Liver (tissue), 9 donors: ENCODE measurements around the gene PACSIN3. TPM values are rescaled to one million over a fixed set of nuclear protein-coding genes. Genes with fewer than 3 reads are reported as not detected.

Experiments used
- DNase-seq: peaks from one replicate; pipeline ENCODE4 v3.0.0-alpha.2; 2017; ENCODE audit warnings: low spot score
- H3K27ac ChIP-seq, 2 donors: one replicate each; pipeline ENCODE4 v1.7.0; 2013; ENCODE audit warnings: inconsistent platforms in 2 of 2, low read length in 2 of 2, control low read depth in 1 of 2, low read depth in 1 of 2, mild to moderate bottlenecking in 1 of 2
- H3K27me3 ChIP-seq, 4 donors: one replicate each; pipeline versions ENCODE4 v1.6.1 to v1.7.0; 2013; ENCODE audit warnings: low read length in 3 of 4, inconsistent platforms in 1 of 4, mild to moderate bottlenecking in 1 of 4, moderate library complexity in 1 of 4; ENCODE audit not compliant: control insufficient read depth in 4 of 4, insufficient read depth in 4 of 4
- H3K36me3 ChIP-seq, 4 donors: one replicate each; pipeline versions ENCODE4 v1.6.1 to v1.7.0; 2013; ENCODE audit warnings: low read length in 3 of 4, mild to moderate bottlenecking in 3 of 4, low read depth in 1 of 4, moderate library complexity in 1 of 4; ENCODE audit not compliant: control insufficient read depth in 4 of 4, insufficient read depth in 3 of 4
- H3K4me1 ChIP-seq, 4 donors: one replicate each; pipeline versions ENCODE4 v1.6.1 to v1.7.0; 2013; ENCODE audit warnings: low read length in 3 of 4, mild to moderate bottlenecking in 3 of 4, moderate library complexity in 1 of 4; ENCODE audit not compliant: control insufficient read depth in 4 of 4, insufficient read depth in 4 of 4
- H3K4me3 ChIP-seq, 3 donors: one replicate each; pipeline versions ENCODE4 v1.6.1 to v1.7.0; 2013; ENCODE audit warnings: low read length in 3 of 3, control low read depth in 1 of 3, low read depth in 1 of 3, mild to moderate bottlenecking in 1 of 3
- H3K9ac ChIP-seq, 2 donors: one replicate each; pipeline ENCODE4 v1.7.0; 2013; ENCODE audit warnings: low read length in 2 of 2, mild to moderate bottlenecking in 2 of 2, moderate library complexity in 2 of 2, control low read depth in 1 of 2, low read depth in 1 of 2
- H3K9me3 ChIP-seq, 4 donors: one replicate each; pipeline versions ENCODE4 v1.6.1 to v1.7.0; 2013; ENCODE audit warnings: low read length in 3 of 4; ENCODE audit not compliant: control insufficient read depth in 4 of 4
- EGR1 ChIP-seq, 2 donors: IDR thresholded peaks; 2 replicates each; pipeline ENCODE4 v1.6.1; 2016 to 2018; ENCODE audit warnings: antibody characterized with exemption in 2 of 2, low read depth in 2 of 2
- FOXA1 ChIP-seq: IDR thresholded peaks from 2 replicates; pipeline ENCODE4 v1.6.1; 2016; ENCODE audit warnings: antibody characterized with exemption
- GABPA ChIP-seq, 2 donors: IDR thresholded peaks in 1 of 2; conservative IDR thresholded peaks in 1 of 2; 2 replicates each; pipeline ENCODE4 v1.6.1; 2016; ENCODE audit warnings: antibody characterized with exemption in 2 of 2, mild to moderate bottlenecking in 1 of 2, moderate library complexity in 1 of 2
- HNF4A ChIP-seq, 2 donors: conservative IDR thresholded peaks; 2 replicates each; pipeline ENCODE4 v1.6.1; 2016; ENCODE audit warnings: antibody characterized with exemption in 2 of 2, mild to moderate bottlenecking in 2 of 2
- HNF4G ChIP-seq: IDR thresholded peaks from 2 replicates; pipeline ENCODE4 v1.6.1; 2016; ENCODE audit warnings: antibody characterized with exemption
- NR2F2 ChIP-seq: IDR thresholded peaks from 2 replicates; pipeline ENCODE4 v1.6.1; 2016; ENCODE audit warnings: antibody characterized with exemption
- RAD21 ChIP-seq, 2 donors: IDR thresholded peaks; 2 replicates each; pipeline ENCODE4 v1.6.1; 2016; ENCODE audit warnings: antibody characterized with exemption in 2 of 2, mild to moderate bottlenecking in 2 of 2
- RXRA ChIP-seq, 2 donors: IDR thresholded peaks; 2 replicates each; pipeline ENCODE4 v1.6.1; 2017 to 2018; ENCODE audit warnings: antibody characterized with exemption in 2 of 2, mild to moderate bottlenecking in 1 of 2
- SP1 ChIP-seq: IDR thresholded peaks from 2 replicates; pipeline ENCODE4 v1.6.1; 2018; ENCODE audit warnings: antibody characterized with exemption, mild to moderate bottlenecking
- WGBS: extraction: QIAGEN DNeasy Blood & Tissue Kit; methylation state at CpG from one replicate; pipeline ENCODE4 v1.1.7; 2013; 5-methylcytosine and 5-hydroxymethylcytosine counted together
- polyA plus RNA-seq, 2 donors: library from polyadenylated mRNA; stranded (reverse) in 1 of 2; unstranded in 1 of 2; fragments of 200-250 nt in 1 of 2; fragments of >200 nt in 1 of 2; fragmentation: Nextera tagmentation in 1 of 2; extraction: Ambion mirVana in 1 of 2; gene quantifications; one replicate each; pipeline versions ENCODE4 v1.2.1 to v1.2.3, GENCODE V29; 2013 to 2015
- total RNA-seq, 2 donors: library from RNA; depleted of rRNA; stranded (reverse); fragments of >200 nt; gene quantifications; one replicate each; pipeline ENCODE4 v1.2.3, GENCODE V29; 2014
- TF ChIP-seq, protein P1 (sequence below): IDR thresholded peaks from 2 replicates; pipeline ENCODE4 v1.6.1; 2016; ENCODE audit warnings: antibody characterized with exemption
- TF ChIP-seq, protein P2 (sequence below): IDR thresholded peaks from 2 replicates; pipeline ENCODE4 v1.6.1; 2016; ENCODE audit warnings: antibody characterized with exemption
- TF ChIP-seq, protein P3 (sequence below): IDR thresholded peaks from 2 replicates; pipeline ENCODE4 v1.6.1; 2016; ENCODE audit warnings: antibody characterized with exemption
- TF ChIP-seq, protein P4 (sequence below): IDR thresholded peaks from 2 replicates; pipeline ENCODE4 v1.6.1; 2016; ENCODE audit warnings: antibody characterized with exemption, mild to moderate bottlenecking
- donor health status: healthy.
- donor health status: healthy.
- donor health status: healthy.
- donor health status: healthy.
- donor health status: healthy.

Gene PACSIN3
- total and polyA plus RNA-seq, 4 donors: 12.1 to 23.3 (median 19.7) TPM

DNA sequence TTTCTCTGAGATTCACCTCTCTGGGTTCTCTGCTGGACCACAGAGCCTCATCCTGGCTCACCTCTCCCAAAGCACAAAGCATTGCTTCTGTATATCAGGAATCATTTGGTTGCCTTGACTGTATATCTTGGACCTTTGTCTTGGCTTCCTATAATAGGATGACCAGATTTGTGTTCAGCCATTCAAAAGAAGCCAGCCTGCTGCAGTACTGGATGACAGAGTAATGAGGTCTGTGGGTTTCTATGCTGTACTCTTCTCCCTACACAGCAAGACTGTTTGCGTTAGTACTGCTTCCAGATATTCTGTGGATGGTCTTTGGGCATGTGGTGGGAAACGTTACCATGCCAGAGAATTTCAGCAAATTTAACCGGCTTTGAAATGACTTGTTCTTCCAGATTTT lies 49.3 kb downstream of the PACSIN3 start (continued):
- TF ChIP-seq GABPA (IDR thresholded peaks at IDR 0.05 in 1 of 2, conservative IDR thresholded peaks at IDR 0.05 in 1 of 2): no peak
- TF ChIP-seq, protein P1, sequence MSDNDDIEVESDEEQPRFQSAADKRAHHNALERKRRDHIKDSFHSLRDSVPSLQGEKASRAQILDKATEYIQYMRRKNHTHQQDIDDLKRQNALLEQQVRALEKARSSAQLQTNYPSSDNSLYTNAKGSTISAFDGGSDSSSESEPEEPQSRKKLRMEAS: no peak
- TF ChIP-seq EGR1 (IDR thresholded peaks at IDR 0.05; ENCODE audit: low read depth in 2 of 2): no peak
- TF ChIP-seq SP1: no peak

DNA sequence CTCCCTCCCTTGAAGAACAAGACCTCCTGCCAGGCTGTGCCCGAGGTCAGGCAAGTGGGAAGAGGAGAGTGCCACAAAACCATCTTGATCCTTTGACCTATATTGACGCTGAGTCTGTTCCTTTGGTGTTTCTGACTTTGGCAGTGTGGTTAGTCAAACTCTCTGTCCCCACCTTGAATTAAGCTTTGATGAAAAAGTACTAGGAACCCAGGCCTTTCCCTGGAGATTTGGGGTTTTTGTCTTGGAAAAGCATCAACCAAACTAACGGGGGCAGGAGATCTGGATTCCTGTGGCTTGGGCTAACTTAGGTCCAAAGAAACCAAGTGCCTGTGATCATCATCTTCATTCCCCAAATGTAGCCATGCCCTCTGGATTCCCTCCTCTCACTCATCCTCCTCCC lies 49.9 kb downstream of the PACSIN3 start:
- H3K4me3 ChIP-seq: no peak overlapping the region
- no peak for TF ChIP-seq RAD21 (IDR thresholded peaks at IDR 0.05)
- no peak for TF ChIP-seq EGR1 (IDR thresholded peaks at IDR 0.05; ENCODE audit: low read depth in 2 of 2)
- no peak for TF ChIP-seq HNF4G
- TF ChIP-seq, protein P2, sequence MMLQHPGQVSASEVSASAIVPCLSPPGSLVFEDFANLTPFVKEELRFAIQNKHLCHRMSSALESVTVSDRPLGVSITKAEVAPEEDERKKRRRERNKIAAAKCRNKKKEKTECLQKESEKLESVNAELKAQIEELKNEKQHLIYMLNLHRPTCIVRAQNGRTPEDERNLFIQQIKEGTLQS: no peak
- no peak for TF ChIP-seq GABPA (IDR thresholded peaks at IDR 0.05 in 1 of 2, conservative IDR thresholded peaks at IDR 0.05 in 1 of 2)
- DNase-seq: no peak
- no peaks in the 10 kb centered on the region for H3K9me3 ChIP-seq
- H3K9ac ChIP-seq: no peak overlapping the region
- H3K4me1 ChIP-seq: no peaks in the 10 kb centered on the region
- no peak overlapping the region for H3K27ac ChIP-seq
- H3K36me3 ChIP-seq: no peaks in the 10 kb centered on the region
- 89% methylated on average over 3 of the region's 3 CpGs for WGBS
- no peaks in the 10 kb centered on the region for H3K27me3 ChIP-seq

DNA sequence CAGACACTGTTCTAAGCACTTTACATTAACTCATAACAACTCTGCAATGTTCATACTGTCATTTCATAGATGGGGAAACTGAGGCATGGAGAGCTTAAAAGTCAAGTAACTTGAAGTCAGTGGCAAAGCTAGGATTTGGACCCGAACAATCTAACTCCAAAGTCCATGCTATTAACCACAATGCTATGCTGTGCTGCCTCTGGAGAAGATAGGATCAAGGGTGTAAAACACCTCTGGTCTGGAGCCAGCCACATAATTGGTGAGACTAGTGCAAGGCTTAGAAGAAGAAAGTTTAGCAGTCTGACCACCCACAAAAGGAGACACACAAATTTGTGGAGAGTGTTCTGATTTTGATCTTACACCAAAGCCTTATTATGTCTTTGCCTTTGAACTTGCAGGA lies 53.3 kb downstream of the PACSIN3 start:
- Histone ChIP-seq H3K9me3 (no peaks in the 10 kb centered on the region), H3K4me1 (no peaks in the 10 kb centered on the region), H3K4me3 (no peak overlapping the region), H3K27ac (no peak overlapping the region), H3K9ac (no peak overlapping the region), H3K36me3 (no peaks in the 10 kb centered on the region), H3K27me3 (no peaks in the 10 kb centered on the region)
- no peak for DNase-seq
- WGBS: 81% methylated on average over 1 of the region's 1 CpG
- no peak for TF ChIP-seq RXRA (IDR thresholded peaks at IDR 0.05)
- no peak for TF ChIP-seq EGR1 (IDR thresholded peaks at IDR 0.05; ENCODE audit: low read depth in 2 of 2)

DNA sequence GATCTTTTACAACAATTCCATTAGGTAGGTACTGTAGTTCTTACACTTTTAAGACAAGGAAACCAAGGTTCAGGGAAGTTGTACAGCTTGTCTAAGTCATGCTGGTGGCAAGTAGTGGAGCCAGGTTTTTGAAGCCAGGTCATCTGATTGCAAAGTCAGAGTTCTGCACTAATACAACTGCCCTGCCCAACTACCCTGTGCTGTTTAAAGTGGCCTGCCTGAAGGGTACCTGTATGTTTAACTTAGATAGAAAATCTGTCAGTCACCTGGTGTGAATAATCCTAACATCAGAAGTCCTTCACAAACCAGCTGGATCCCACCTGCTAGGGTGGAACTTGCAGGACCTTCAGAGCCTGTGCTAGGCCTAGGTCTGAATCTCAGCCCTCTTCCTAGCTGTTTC lies 53.7 kb downstream of the PACSIN3 start:
- Histone ChIP-seq H3K27me3 (no peaks in the 10 kb centered on the region), H3K9ac (no peak overlapping the region), H3K27ac (no peak overlapping the region), H3K4me1 (no peaks in the 10 kb centered on the region), H3K9me3 (no peaks in the 10 kb centered on the region), H3K4me3 (no peak overlapping the region), H3K36me3 (no peaks in the 10 kb centered on the region)
- TF ChIP-seq EGR1 (IDR thresholded peaks at IDR 0.05; ENCODE audit: low read depth in 2 of 2) (no peak), HNF4A (conservative IDR thresholded peaks at IDR 0.05) (no peak), NR2F2 (no peak), FOXA1 (no peak), SP1 (no peak)
- TF ChIP-seq, protein P3, sequence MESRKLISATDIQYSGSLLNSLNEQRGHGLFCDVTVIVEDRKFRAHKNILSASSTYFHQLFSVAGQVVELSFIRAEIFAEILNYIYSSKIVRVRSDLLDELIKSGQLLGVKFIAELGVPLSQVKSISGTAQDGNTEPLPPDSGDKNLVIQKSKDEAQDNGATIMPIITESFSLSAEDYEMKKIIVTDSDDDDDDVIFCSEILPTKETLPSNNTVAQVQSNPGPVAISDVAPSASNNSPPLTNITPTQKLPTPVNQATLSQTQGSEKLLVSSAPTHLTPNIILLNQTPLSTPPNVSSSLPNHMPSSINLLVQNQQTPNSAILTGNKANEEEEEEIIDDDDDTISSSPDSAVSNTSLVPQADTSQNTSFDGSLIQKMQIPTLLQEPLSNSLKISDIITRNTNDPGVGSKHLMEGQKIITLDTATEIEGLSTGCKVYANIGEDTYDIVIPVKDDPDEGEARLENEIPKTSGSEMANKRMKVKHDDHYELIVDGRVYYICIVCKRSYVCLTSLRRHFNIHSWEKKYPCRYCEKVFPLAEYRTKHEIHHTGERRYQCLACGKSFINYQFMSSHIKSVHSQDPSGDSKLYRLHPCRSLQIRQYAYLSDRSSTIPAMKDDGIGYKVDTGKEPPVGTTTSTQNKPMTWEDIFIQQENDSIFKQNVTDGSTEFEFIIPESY: no peak
- TF ChIP-seq, protein P4, sequence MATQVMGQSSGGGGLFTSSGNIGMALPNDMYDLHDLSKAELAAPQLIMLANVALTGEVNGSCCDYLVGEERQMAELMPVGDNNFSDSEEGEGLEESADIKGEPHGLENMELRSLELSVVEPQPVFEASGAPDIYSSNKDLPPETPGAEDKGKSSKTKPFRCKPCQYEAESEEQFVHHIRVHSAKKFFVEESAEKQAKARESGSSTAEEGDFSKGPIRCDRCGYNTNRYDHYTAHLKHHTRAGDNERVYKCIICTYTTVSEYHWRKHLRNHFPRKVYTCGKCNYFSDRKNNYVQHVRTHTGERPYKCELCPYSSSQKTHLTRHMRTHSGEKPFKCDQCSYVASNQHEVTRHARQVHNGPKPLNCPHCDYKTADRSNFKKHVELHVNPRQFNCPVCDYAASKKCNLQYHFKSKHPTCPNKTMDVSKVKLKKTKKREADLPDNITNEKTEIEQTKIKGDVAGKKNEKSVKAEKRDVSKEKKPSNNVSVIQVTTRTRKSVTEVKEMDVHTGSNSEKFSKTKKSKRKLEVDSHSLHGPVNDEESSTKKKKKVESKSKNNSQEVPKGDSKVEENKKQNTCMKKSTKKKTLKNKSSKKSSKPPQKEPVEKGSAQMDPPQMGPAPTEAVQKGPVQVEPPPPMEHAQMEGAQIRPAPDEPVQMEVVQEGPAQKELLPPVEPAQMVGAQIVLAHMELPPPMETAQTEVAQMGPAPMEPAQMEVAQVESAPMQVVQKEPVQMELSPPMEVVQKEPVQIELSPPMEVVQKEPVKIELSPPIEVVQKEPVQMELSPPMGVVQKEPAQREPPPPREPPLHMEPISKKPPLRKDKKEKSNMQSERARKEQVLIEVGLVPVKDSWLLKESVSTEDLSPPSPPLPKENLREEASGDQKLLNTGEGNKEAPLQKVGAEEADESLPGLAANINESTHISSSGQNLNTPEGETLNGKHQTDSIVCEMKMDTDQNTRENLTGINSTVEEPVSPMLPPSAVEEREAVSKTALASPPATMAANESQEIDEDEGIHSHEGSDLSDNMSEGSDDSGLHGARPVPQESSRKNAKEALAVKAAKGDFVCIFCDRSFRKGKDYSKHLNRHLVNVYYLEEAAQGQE: no peak
- DNase-seq: no peak
